ENCODE results near the gene P4HB. TPM values are rescaled to one million over a fixed set of nuclear protein-coding genes. Genes with fewer than 3 reads are reported as not detected.

Gene P4HB
- total and polyA plus RNA-seq, 10 of the 15 experiments (the other 5 are each of a cell fraction or from before 2014, with no cell fraction given): 4.7 to 549 (median 361) TPM

GRCh38 chr17:81904600-81905423, 44.5 kb upstream of the P4HB start:
- CTCF ChIA-PET: no interaction called here
- H3K27ac ChIP-seq (ENCODE audit: control insufficient read depth, insufficient read depth): no peak overlapping the region
- ATAC-seq: no peak
- 93% methylated on average over 24 of the region's 28 CpGs for WGBS (ENCODE audit: insufficient coverage, insufficient replicate concordance, low lambda C conversion rate, missing lambda C conversion rate)
- no peaks in the 10 kb centered on the region for H3K4me1 ChIP-seq (ENCODE audit: control insufficient read depth, insufficient read depth, low read length)
- no peak for DNase-seq (ENCODE audit: low read depth, low spot score)
- peaks cover 3 to 4% of the 10 kb centered on the region in 2 experiments; a peak in 3 of 4 replicates for H3K36me3 ChIP-seq (ENCODE audit: control insufficient read depth in 2 of 2, insufficient read depth in 2 of 2, low read length in 1 of 2)
- H4K20me1 ChIP-seq (ENCODE audit: control insufficient read depth, insufficient read depth): no peaks in the 10 kb centered on the region
- no peak overlapping the region for H3K4me3 ChIP-seq
- H3K4me2 ChIP-seq (ENCODE audit: control insufficient read depth, insufficient read depth): no peak overlapping the region
- POLR2A ChIA-PET: no interaction called here
- SMC1A ChIA-PET (ENCODE audit: uncharacterized antibody, unreplicated experiment): no interaction called here
- intact Hi-C loops (cut with micrococcal nuclease; ENCODE audit: unreplicated experiment) (no loop called here), in situ Hi-C loops (cut with MboI) (no loop called here)
- no peaks in the 10 kb centered on the region; a peak in 1 of 4 replicates for H3K27me3 ChIP-seq (replicated peaks in 1 of 2; ENCODE audit: control insufficient read depth in 2 of 2, insufficient read depth in 2 of 2, low read length in 1 of 2)
- no peak for FAIRE-seq
- H2AFZ ChIP-seq (ENCODE audit: control insufficient read depth, low read depth, low read length): no peak overlapping the region
- RAD21 ChIA-PET (ENCODE audit: unreplicated experiment): no interaction called here
- H3K9me3 ChIP-seq (replicated peaks; ENCODE audit: control insufficient read depth, insufficient read depth, low read length): no peaks in the 10 kb centered on the region
- no peak overlapping the region for H3K9ac ChIP-seq (ENCODE audit: control insufficient read depth, insufficient read depth, low read length)
- peaks cover 3% of the 10 kb centered on the region for H3K79me2 ChIP-seq (ENCODE audit: control insufficient read depth, insufficient read depth, low read length)
- no TSS peak for BruUV-seq (replicated peaks)
- no peak for TF ChIP-seq WRNIP1 (IDR thresholded peaks at IDR 0.05; ENCODE audit: borderline replicate concordance, low read depth, low read length)
- TF ChIP-seq TCF3 (IDR thresholded peaks at IDR 0.05; ENCODE audit: borderline replicate concordance, insufficient read depth, low read depth, low read length): no peak
- TF ChIP-seq ZNF274 (IDR thresholded peaks at IDR 0.05; ENCODE audit: insufficient read depth, insufficient read length): no peak
- no peak for TF ChIP-seq JUND (IDR thresholded peaks at IDR 0.05; ENCODE audit: low read depth, low read length)
- no peak for TF ChIP-seq SMAD5 (IDR thresholded peaks at IDR 0.05; ENCODE audit: low read depth)
- TF ChIP-seq, protein P1, sequence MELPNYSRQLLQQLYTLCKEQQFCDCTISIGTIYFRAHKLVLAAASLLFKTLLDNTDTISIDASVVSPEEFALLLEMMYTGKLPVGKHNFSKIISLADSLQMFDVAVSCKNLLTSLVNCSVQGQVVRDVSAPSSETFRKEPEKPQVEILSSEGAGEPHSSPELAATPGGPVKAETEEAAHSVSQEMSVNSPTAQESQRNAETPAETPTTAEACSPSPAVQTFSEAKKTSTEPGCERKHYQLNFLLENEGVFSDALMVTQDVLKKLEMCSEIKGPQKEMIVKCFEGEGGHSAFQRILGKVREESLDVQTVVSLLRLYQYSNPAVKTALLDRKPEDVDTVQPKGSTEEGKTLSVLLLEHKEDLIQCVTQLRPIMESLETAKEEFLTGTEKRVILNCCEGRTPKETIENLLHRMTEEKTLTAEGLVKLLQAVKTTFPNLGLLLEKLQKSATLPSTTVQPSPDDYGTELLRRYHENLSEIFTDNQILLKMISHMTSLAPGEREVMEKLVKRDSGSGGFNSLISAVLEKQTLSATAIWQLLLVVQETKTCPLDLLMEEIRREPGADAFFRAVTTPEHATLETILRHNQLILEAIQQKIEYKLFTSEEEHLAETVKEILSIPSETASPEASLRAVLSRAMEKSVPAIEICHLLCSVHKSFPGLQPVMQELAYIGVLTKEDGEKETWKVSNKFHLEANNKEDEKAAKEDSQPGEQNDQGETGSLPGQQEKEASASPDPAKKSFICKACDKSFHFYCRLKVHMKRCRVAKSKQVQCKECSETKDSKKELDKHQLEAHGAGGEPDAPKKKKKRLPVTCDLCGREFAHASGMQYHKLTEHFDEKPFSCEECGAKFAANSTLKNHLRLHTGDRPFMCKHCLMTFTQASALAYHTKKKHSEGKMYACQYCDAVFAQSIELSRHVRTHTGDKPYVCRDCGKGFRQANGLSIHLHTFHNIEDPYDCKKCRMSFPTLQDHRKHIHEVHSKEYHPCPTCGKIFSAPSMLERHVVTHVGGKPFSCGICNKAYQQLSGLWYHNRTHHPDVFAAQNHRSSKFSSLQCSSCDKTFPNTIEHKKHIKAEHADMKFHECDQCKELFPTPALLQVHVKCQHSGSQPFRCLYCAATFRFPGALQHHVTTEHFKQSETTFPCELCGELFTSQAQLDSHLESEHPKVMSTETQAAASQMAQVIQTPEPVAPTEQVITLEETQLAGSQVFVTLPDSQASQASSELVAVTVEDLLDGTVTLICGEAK (IDR thresholded peaks at IDR 0.05; ENCODE audit: borderline replicate concordance): no peak
- no peak for TF ChIP-seq MYB (IDR thresholded peaks at IDR 0.05; ENCODE audit: borderline replicate concordance, low read depth, low read length)
- TF ChIP-seq BACH1 (IDR thresholded peaks at IDR 0.05; ENCODE audit: borderline replicate concordance): no peak
- TF ChIP-seq, protein P2, sequence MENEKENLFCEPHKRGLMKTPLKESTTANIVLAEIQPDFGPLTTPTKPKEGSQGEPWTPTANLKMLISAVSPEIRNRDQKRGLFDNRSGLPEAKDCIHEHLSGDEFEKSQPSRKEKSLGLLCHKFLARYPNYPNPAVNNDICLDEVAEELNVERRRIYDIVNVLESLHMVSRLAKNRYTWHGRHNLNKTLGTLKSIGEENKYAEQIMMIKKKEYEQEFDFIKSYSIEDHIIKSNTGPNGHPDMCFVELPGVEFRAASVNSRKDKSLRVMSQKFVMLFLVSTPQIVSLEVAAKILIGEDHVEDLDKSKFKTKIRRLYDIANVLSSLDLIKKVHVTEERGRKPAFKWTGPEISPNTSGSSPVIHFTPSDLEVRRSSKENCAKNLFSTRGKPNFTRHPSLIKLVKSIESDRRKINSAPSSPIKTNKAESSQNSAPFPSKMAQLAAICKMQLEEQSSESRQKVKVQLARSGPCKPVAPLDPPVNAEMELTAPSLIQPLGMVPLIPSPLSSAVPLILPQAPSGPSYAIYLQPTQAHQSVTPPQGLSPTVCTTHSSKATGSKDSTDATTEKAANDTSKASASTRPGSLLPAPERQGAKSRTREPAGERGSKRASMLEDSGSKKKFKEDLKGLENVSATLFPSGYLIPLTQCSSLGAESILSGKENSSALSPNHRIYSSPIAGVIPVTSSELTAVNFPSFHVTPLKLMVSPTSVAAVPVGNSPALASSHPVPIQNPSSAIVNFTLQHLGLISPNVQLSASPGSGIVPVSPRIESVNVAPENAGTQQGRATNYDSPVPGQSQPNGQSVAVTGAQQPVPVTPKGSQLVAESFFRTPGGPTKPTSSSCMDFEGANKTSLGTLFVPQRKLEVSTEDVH (IDR thresholded peaks at IDR 0.05; ENCODE audit: low read depth, partially characterized antibody): no peak
- TF ChIP-seq IRF5 (IDR thresholded peaks at IDR 0.05; ENCODE audit: borderline replicate concordance): no peak
- no peak for TF ChIP-seq ELK1 (IDR thresholded peaks at IDR 0.05; ENCODE audit: low read depth, low read length)
- TF ChIP-seq EED (IDR thresholded peaks at IDR 0.05; ENCODE audit: low read depth): no peak
- TF ChIP-seq CHD4 (IDR thresholded peaks at IDR 0.05): no peak
- no peak for TF ChIP-seq BHLHE40 (IDR thresholded peaks at IDR 0.05; ENCODE audit: borderline replicate concordance in 1 of 2, low read depth in 2 of 2, low read length in 1 of 2)
